ENCODE data around the gene SLC26A11. TPM values are rescaled to one million over a fixed set of nuclear protein-coding genes. Genes with fewer than 3 reads are reported as not detected.

SLC26A11 gene
- 10 to 100 TPM; 11.3 to 13.8 (median 12.7) TPM for total RNA-seq

DNA sequence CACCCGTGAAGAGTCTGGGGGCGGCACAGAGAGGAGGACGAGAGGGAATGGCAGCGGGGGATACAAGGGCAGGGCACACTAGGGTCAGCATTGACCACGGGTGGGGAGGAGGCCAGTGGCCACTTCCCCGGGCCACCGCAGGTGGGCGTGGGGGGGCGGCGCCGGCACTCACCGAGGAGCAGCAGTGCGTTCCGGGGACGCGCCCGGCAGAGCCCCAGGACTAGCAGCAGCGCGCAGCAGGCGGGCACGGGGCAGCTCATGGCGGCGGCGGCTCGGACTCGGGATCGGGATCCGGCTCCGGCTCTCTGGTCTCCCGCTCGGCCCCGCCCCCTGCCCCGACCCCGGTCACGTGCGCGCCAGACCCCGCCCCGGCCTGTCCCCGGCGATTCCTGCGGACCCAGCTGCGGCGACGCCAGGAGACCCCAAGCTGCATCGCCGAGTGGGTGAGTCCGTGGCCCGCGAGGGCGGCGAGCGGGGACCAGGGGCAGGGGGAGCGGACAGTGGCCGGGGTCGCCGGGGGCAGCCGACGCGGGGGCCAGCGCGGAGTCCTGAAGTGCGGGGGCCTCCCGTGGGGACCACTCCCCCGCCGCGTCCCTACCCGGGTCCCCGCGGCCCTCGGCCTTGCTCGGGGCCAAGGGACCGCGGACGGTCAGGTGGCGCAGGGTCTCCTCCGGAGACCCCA lies at the start of gene SLC26A11, which contains the start of gene SGSH:
SLC26A11 (plus strand) TSS at position 374 of the 682 bp plus-strand sequence. CDS start 1,134 bp downstream, outside the sequence.
SGSH (minus strand) TSS at position 280 of the 682 bp plus-strand sequence; CDS start at position 260, 20 bp downstream.
- peak within 1 kb of the TSS; percentile 79 to 91 (median 89) for H3K27ac ChIP-seq (replicated peaks in 1 of 4)
- no peak for TF ChIP-seq EP300 (IDR thresholded peaks at IDR 0.05)
- TF ChIP-seq, protein P1, sequence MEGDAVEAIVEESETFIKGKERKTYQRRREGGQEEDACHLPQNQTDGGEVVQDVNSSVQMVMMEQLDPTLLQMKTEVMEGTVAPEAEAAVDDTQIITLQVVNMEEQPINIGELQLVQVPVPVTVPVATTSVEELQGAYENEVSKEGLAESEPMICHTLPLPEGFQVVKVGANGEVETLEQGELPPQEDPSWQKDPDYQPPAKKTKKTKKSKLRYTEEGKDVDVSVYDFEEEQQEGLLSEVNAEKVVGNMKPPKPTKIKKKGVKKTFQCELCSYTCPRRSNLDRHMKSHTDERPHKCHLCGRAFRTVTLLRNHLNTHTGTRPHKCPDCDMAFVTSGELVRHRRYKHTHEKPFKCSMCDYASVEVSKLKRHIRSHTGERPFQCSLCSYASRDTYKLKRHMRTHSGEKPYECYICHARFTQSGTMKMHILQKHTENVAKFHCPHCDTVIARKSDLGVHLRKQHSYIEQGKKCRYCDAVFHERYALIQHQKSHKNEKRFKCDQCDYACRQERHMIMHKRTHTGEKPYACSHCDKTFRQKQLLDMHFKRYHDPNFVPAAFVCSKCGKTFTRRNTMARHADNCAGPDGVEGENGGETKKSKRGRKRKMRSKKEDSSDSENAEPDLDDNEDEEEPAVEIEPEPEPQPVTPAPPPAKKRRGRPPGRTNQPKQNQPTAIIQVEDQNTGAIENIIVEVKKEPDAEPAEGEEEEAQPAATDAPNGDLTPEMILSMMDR (IDR thresholded peaks at IDR 0.05) = peak in 1 of 3 experiments; percentile 12
- peak; percentile 40 to 73 for TF ChIP-seq POLR2AphosphoS5 (IDR thresholded peaks at IDR 0.05)
- TF ChIP-seq POLR2A (IDR thresholded peaks at IDR 0.05; ENCODE audit: low read depth) = peak; percentile 30
- H3K4me1 ChIP-seq = peaks cover 15 to 48% (median 44%) of the 10 kb centered on the region in 4 donors
- 0% methylated on average over 34 of the region's 77 CpGs for WGBS
- H3K27me3 ChIP-seq = no peaks in the 10 kb centered on the region
- DNase-seq (ENCODE audit: extremely low spot score) = peak; percentile 94
- H3K4me3 ChIP-seq = peak within 1 kb of the TSS; percentile 84 to 100 (median 98)
- H3K36me3 ChIP-seq = peaks cover under 1 to 44% (median 26%) of the 10 kb centered on the region in 4 donors
- no peaks in the 10 kb centered on the region for H3K9me3 ChIP-seq
- intact Hi-C loops (cut with DNase I) = loop anchor here (2.0 kb wide), 1 partner anchor 41 kb away; the partner anchor contains the start of gene RNF213

DNA sequence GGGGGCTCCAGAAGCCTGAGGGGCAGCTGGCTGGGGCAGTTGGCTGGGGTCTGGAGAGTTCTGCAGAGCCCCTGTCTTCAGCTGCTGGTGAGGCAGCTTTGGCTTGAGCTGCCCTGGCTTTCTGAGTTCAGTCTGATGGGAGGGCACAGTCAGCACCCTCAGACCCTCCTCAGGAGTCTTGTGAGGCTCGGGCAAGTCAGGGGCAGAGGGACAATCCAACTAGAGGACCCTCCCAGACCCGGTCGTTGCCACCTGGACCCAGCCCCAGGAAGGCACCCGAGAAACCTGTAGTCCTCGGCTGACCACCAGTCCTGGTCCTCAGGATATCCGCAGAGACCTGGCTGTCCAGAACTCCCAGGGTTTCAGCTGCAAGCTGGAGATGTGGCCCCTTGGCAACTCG lies 48.5 kb upstream of the SLC26A11 start:
- H3K27me3 ChIP-seq = peaks cover 0 to 11% (median 0%) of the 10 kb centered on the region in 4 donors
- no peak overlapping the region for H3K4me3 ChIP-seq
- H3K36me3 ChIP-seq = no peaks in the 10 kb centered on the region
- WGBS = 95% methylated on average over 4 of the region's 7 CpGs
- H3K9me3 ChIP-seq = no peaks in the 10 kb centered on the region
- DNase-seq (ENCODE audit: extremely low spot score) = no peak
- H3K4me1 ChIP-seq = peaks cover 0 to 5% (median 0%) of the 10 kb centered on the region in 4 donors
- no peak for TF ChIP-seq POLR2AphosphoS5 (IDR thresholded peaks at IDR 0.05)
- TF ChIP-seq, protein P1 (IDR thresholded peaks at IDR 0.05) = no peak
- no peak for TF ChIP-seq EP300 (IDR thresholded peaks at IDR 0.05)
- no peak for TF ChIP-seq POLR2A (IDR thresholded peaks at IDR 0.05; ENCODE audit: low read depth)
- no peak overlapping the region for H3K27ac ChIP-seq (replicated peaks in 1 of 4)
- intact Hi-C loops (cut with DNase I) = no loop called here

DNA sequence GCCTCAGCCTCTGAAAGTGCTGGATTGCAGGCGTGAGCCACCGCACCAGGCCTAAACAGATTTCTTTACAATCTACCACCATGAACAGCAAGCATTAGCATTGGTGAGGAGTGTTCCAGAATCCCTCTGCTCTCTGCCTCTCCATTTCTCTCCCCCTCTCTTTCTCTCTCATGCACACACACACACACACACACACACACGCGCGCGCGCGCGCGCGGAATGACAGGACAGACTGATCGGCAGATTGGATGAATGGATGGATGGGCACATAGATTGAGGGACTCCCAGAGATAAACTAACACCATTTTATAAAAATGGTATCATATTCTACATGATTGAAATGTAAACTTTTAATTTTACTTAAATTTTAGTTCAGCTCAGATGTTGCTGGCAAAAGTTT lies 47.1 kb upstream of the SLC26A11 start:
- no peak for TF ChIP-seq POLR2A (IDR thresholded peaks at IDR 0.05; ENCODE audit: low read depth)
- no peak for TF ChIP-seq EP300 (IDR thresholded peaks at IDR 0.05)
- no peak for TF ChIP-seq POLR2AphosphoS5 (IDR thresholded peaks at IDR 0.05)
- TF ChIP-seq, protein P1 (IDR thresholded peaks at IDR 0.05) = no peak
- 96% methylated on average over 12 of the region's 12 CpGs for WGBS
- peaks cover 0 to 5% (median 0%) of the 10 kb centered on the region in 4 donors for H3K4me1 ChIP-seq

DNA sequence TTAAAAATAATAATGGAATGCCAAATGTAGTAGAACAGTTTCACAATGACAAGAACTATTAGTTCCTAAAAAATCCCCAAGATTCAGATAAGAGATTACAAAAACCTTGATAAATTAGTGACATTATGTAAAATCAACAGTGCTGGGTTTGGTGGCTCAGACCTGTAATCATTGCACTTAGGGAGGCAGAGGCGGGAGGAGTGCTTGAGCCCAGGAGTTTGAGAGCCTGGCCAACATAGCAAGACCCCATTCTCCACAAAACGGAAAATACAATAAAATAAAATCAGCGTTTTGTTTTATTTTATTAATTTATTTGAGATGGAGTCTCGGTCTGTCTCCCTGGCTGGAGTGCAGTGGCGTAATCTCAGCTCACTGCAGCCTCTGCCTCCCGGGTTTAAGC lies 46.3 kb upstream of the SLC26A11 start:
- H3K9me3 ChIP-seq = no peaks in the 10 kb centered on the region
- no peaks in the 10 kb centered on the region for H3K36me3 ChIP-seq
- TF ChIP-seq EP300 (IDR thresholded peaks at IDR 0.05) = no peak
- intact Hi-C loops (cut with DNase I) = no loop called here
- no peak for DNase-seq (ENCODE audit: extremely low spot score)
- no peak overlapping the region for H3K4me3 ChIP-seq
- H3K4me1 ChIP-seq = peaks cover 0 to 5% (median 0%) of the 10 kb centered on the region in 4 donors
- 88% methylated on average over 6 of the region's 6 CpGs for WGBS
- peaks cover 0 to 11% (median 0%) of the 10 kb centered on the region in 4 donors for H3K27me3 ChIP-seq
- no peak overlapping the region for H3K27ac ChIP-seq (replicated peaks in 1 of 4)

More for the DNA sequence above, 47.1 kb upstream of the SLC26A11 start:
- Histone ChIP-seq H3K4me3 (no peak overlapping the region), H3K27me3 (peaks cover 0 to 11% (median 0%) of the 10 kb centered on the region in 4 donors), H3K9me3 (no peaks in the 10 kb centered on the region), H3K27ac (replicated peaks in 1 of 4) (no peak overlapping the region), H3K36me3 (no peaks in the 10 kb centered on the region)
- intact Hi-C loops (cut with DNase I) = no loop called here
- DNase-seq (ENCODE audit: extremely low spot score) = no peak

DNA sequence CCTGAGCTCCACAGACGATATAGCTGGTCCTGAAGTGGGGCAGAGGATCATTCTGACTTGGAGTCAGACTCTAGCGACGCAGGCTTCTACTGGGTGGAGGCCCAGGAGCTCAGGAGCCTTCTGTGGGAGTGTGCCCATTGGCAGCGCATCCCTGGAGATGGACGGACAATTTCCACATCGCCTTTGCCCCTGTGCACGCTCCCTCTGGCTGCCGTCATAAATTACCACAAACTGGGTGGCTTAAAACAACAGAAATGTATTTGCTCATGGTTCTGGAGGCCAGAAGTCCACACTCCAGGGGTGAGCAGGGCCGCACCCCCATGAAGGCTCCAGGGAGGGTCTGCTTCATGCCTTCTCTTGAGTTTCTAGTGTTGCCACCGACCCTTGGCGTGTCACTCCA lies 43.5 kb upstream of the SLC26A11 start:
- no peaks in the 10 kb centered on the region for H3K36me3 ChIP-seq
- no peak for DNase-seq (ENCODE audit: extremely low spot score)
- H3K27me3 ChIP-seq = peaks cover 0 to 6% (median 0%) of the 10 kb centered on the region in 4 donors
- H3K4me3 ChIP-seq = no peak overlapping the region
- WGBS = 93% methylated on average over 11 of the region's 11 CpGs
- no peaks in the 10 kb centered on the region for H3K9me3 ChIP-seq
- no peak overlapping the region for H3K27ac ChIP-seq (replicated peaks in 1 of 4)
- intact Hi-C loops (cut with DNase I) = no loop called here
- H3K4me1 ChIP-seq = peaks cover 0 to 5% (median 0%) of the 10 kb centered on the region in 4 donors
- TF ChIP-seq POLR2AphosphoS5 (IDR thresholded peaks at IDR 0.05) (no peak), POLR2A (IDR thresholded peaks at IDR 0.05; ENCODE audit: low read depth) (no peak), EP300 (IDR thresholded peaks at IDR 0.05) (no peak)
- TF ChIP-seq, protein P1 (IDR thresholded peaks at IDR 0.05) = no peak

All from esophagus muscularis mucosa (tissue), 4 donors.